Keratinocyte (primary cell): Measurements from ENCODE around the gene ZNF496. TPM values are rescaled to one million over a fixed set of nuclear protein-coding genes. Genes with fewer than 3 reads are reported as not detected.

ENCODE experiments used
- DNase-seq: peaks from one replicate; pipeline ENCODE4 v3.0.0-alpha.2; 2011; ENCODE audit warnings: low read depth, missing footprints, low spot score
- FAIRE-seq: peaks from 2 replicates; lab custom pipeline; 2011; peaks lifted over from hg19 to GRCh38; lab: Jason Lieb, UNC
- H2AFZ ChIP-seq: 2 replicates; pipeline ENCODE4 v1.6.0; 2012; ENCODE audit warnings: low read length, control low read depth, inconsistent platforms; ENCODE audit not compliant: control insufficient read depth
- H3K27ac ChIP-seq: 2 replicates; pipeline ENCODE4 v1.5.1; 2011; ENCODE audit warnings: low read length; ENCODE audit not compliant: control insufficient read depth, insufficient read depth
- H3K27me3 ChIP-seq: 3 replicates; pipeline ENCODE4 v1.6.0; 2011; ENCODE audit warnings: low read length; ENCODE audit not compliant: control insufficient read depth, insufficient read depth; ENCODE audit errors: extremely low read depth
- H3K36me3 ChIP-seq, 2 experiments: 2 replicates in 1 of 2; 3 replicates in 1 of 2; pipeline ENCODE4 v1.5.1; 2011; ENCODE audit warnings: low read length in 2 of 2, mild to moderate bottlenecking in 1 of 2; ENCODE audit not compliant: control insufficient read depth in 2 of 2, insufficient read depth in 2 of 2; ENCODE audit errors: extremely low read depth in 1 of 2
- H3K4me1 ChIP-seq: 3 replicates; pipeline ENCODE4 v1.5.1; 2011; ENCODE audit warnings: low read length; ENCODE audit not compliant: control insufficient read depth, insufficient read depth; ENCODE audit errors: extremely low read depth
- H3K4me2 ChIP-seq: 3 replicates; pipeline ENCODE4 v1.6.0; 2011; ENCODE audit warnings: low read depth, low read length; ENCODE audit not compliant: control insufficient read depth, insufficient read depth; ENCODE audit errors: extremely low read depth
- H3K4me3 ChIP-seq, 3 experiments: fragments of 200-600 bp in 1 of 3; sonication (generic) in 1 of 3; 2 replicates in 2 of 3; 3 replicates in 1 of 3; pipeline ENCODE4 v1.5.1; 2011 to 2016; ENCODE audit warnings: low read length in 3 of 3, mild to moderate bottlenecking in 3 of 3, control low read depth in 2 of 3, inconsistent platforms in 1 of 3, low read depth in 1 of 3, mixed read lengths in 1 of 3, mixed run types in 1 of 3, moderate library complexity in 1 of 3; ENCODE audit not compliant: control insufficient read depth in 2 of 3, insufficient read depth in 2 of 3; ENCODE audit errors: extremely low read depth in 1 of 3
- H3K79me2 ChIP-seq: 2 replicates; pipeline ENCODE4 v1.6.0; 2012; ENCODE audit warnings: low read length; ENCODE audit not compliant: control insufficient read depth, insufficient read depth
- H3K9ac ChIP-seq: 3 replicates; pipeline ENCODE4 v1.6.0; 2011; ENCODE audit warnings: low read length; ENCODE audit not compliant: control insufficient read depth, insufficient read depth; ENCODE audit errors: extremely low read depth
- H3K9me1 ChIP-seq: 3 replicates; pipeline ENCODE4 v1.6.0; 2011; ENCODE audit warnings: low read length; ENCODE audit not compliant: control insufficient read depth, insufficient read depth; ENCODE audit errors: extremely low read depth
- H3K9me3 ChIP-seq: 2 replicates; pipeline ENCODE4 v1.5.1; 2012; ENCODE audit warnings: low read depth, low read length; ENCODE audit not compliant: control insufficient read depth
- H4K20me1 ChIP-seq: 3 replicates; pipeline ENCODE4 v1.6.0; 2011; ENCODE audit warnings: low read length; ENCODE audit not compliant: control insufficient read depth, insufficient read depth; ENCODE audit errors: extremely low read depth
- EZH2 ChIP-seq: IDR thresholded peaks from one replicate; pipeline ENCODE4 v1.6.1; 2012; ENCODE audit warnings: inconsistent platforms, mild to moderate bottlenecking, low read length, moderate library complexity
- dilution Hi-C: fragments of 300-500 bp; cut with MboI; formaldehyde crosslinking; loops from one replicate; pipeline ENCODE4 v1.7.0; 2020; ENCODE audit warnings: low sequenced_read_pairs; ENCODE audit not compliant: extremely low pct_ligation_motif_present
- polyA plus RNA-seq, 5 experiments: library from polyadenylated mRNA; depleted of rRNA in 3 of 5; stranded (reverse) in 3 of 5; stranded (forward) in 1 of 5; unstranded in 1 of 5; fragments of >200 nt; gene quantifications; 1 replicate in 1 of 5; 2 replicates in 3 of 5; 3 replicates in 1 of 5; pipeline versions ENCODE4 v1.2.1 to v1.2.3, GENCODE V29; 2011 to 2012; ENCODE audit warnings: missing spikeins in 2 of 5, low read depth in 1 of 5, low replicate concordance in 1 of 5
- TF ChIP-seq, protein P1 (sequence below), 3 experiments: IDR thresholded peaks in 1 of 3; conservative IDR thresholded peaks in 1 of 3; optimal IDR thresholded peaks in 1 of 3; 2 replicates in 2 of 3; 3 replicates in 1 of 3; pipeline versions ENCODE3 to v1.5.1; 2011; ENCODE audit warnings: low read length in 3 of 3, mild to moderate bottlenecking in 3 of 3, moderate library complexity in 2 of 3, control low read depth in 1 of 3, inconsistent platforms in 1 of 3; ENCODE audit not compliant: insufficient read depth in 2 of 3; ENCODE audit errors: extremely low read depth in 1 of 3

ZNF496 gene
- polyA plus RNA-seq, 1 donor (not counting 4 experiments of a cell fraction or from before 2014, with no cell fraction given), result 8.9 TPM

DNA sequence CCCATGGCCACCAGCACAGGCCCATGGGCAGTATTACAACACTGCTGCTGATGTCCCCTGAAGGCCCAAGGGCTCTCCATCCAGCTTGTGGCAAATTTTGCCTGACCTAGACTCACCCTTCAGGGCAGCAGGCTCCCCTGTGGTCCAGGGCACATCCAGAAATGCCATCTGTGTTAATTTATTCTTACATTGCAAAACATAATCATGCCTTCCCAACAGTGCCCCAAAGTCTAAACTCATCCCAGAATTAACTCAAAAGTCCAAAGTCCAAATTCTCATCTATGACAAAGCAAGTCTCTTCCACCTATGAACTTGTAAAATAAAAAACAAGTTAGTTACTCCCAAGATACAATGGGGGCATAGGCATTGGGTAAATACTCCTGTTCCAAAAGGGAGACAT, 62.5 kb downstream of the ZNF496 start:
- no peaks in the 10 kb centered on the region for H3K9me3 ChIP-seq
- no peaks in the 10 kb centered on the region for H3K9me1 ChIP-seq
- H3K36me3 ChIP-seq, result no peaks in the 10 kb centered on the region
- DNase-seq, result no peak
- no peak overlapping the region for H3K4me2 ChIP-seq
- H4K20me1 ChIP-seq, result no peaks in the 10 kb centered on the region
- no peak overlapping the region for H3K27ac ChIP-seq
- no peak overlapping the region for H3K9ac ChIP-seq
- no peak overlapping the region for H2AFZ ChIP-seq
- dilution Hi-C loops, result no loop called here
- H3K79me2 ChIP-seq, result no peaks in the 10 kb centered on the region
- H3K4me3 ChIP-seq, result no peak overlapping the region
- TF ChIP-seq, protein P1, sequence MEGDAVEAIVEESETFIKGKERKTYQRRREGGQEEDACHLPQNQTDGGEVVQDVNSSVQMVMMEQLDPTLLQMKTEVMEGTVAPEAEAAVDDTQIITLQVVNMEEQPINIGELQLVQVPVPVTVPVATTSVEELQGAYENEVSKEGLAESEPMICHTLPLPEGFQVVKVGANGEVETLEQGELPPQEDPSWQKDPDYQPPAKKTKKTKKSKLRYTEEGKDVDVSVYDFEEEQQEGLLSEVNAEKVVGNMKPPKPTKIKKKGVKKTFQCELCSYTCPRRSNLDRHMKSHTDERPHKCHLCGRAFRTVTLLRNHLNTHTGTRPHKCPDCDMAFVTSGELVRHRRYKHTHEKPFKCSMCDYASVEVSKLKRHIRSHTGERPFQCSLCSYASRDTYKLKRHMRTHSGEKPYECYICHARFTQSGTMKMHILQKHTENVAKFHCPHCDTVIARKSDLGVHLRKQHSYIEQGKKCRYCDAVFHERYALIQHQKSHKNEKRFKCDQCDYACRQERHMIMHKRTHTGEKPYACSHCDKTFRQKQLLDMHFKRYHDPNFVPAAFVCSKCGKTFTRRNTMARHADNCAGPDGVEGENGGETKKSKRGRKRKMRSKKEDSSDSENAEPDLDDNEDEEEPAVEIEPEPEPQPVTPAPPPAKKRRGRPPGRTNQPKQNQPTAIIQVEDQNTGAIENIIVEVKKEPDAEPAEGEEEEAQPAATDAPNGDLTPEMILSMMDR (optimal IDR thresholded peaks at IDR 0.05 in 1 of 3, IDR thresholded peaks at IDR 0.05 in 1 of 3, conservative IDR thresholded peaks at IDR 0.05 in 1 of 3; ENCODE audit: extremely low read depth in 1 of 3, insufficient read depth in 2 of 3, low read length in 3 of 3), result no peak
- TF ChIP-seq EZH2, result no peak
- no peak for FAIRE-seq
- H3K27me3 ChIP-seq, result no peaks in the 10 kb centered on the region
- H3K4me1 ChIP-seq, result no peaks in the 10 kb centered on the region

- FAIRE-seq, result no peak
- H3K4me2 ChIP-seq, result no peak overlapping the region
- dilution Hi-C loops, result no loop called here
Measured at GRCh38 chr1:247268390-247269045, 63.1 kb downstream of the ZNF496 start.

More at GRCh38 chr1:247268390-247269045, 63.1 kb downstream of the ZNF496 start:
- no peaks in the 10 kb centered on the region for H3K9me3 ChIP-seq
- TF ChIP-seq, protein P1 (optimal IDR thresholded peaks at IDR 0.05 in 1 of 3, IDR thresholded peaks at IDR 0.05 in 1 of 3, conservative IDR thresholded peaks at IDR 0.05 in 1 of 3; ENCODE audit: extremely low read depth in 1 of 3, insufficient read depth in 2 of 3, low read length in 3 of 3), result no peak
- TF ChIP-seq EZH2, result no peak
- no peak overlapping the region for H3K27ac ChIP-seq
- no peak overlapping the region for H2AFZ ChIP-seq
- H3K9ac ChIP-seq, result no peak overlapping the region
- no peaks in the 10 kb centered on the region for H4K20me1 ChIP-seq
- H3K9me1 ChIP-seq, result no peaks in the 10 kb centered on the region
- no peaks in the 10 kb centered on the region for H3K79me2 ChIP-seq
- DNase-seq, result no peak
- H3K36me3 ChIP-seq, result no peaks in the 10 kb centered on the region
- no peaks in the 10 kb centered on the region for H3K27me3 ChIP-seq
- H3K4me1 ChIP-seq, result no peaks in the 10 kb centered on the region
- no peak overlapping the region for H3K4me3 ChIP-seq
